ENCODE results near the gene RPS6KC1. TPM values are rescaled to one million over a fixed set of nuclear protein-coding genes. Genes with fewer than 3 reads are reported as not detected.

The RPS6KC1 gene
- total RNA-seq, 1 experiment from 2014 or later = 16.9 TPM

DNA sequence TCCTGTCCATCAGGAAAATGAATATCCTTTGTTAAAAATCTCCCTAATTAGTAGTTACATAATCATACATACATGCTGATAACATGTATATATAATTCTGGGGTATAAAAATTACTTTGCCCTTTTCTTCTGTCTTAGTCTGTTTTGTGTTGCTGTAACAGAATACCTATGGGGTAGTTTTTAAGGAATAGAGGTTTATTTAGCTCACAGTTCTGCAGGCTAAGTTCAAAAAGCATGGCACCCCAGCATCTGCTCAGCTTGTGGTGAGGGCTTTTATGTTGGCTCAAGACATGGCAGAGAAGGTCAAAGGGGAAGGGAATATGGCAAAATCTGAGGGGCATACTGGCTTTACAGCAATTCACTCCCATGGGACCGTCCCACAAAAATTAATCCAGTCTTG, 16.3 kb upstream of the RPS6KC1 start:
- Histone ChIP-seq H3K14ac (ENCODE audit: insufficient read depth, low read length) (no peak overlapping the region), H3T11ph (ENCODE audit: low read length) (no peak overlapping the region), H3K27ac (ENCODE audit: insufficient read length, low read depth, low read length) (no peak overlapping the region), H3K23ac (ENCODE audit: insufficient read length, low read depth, low read length) (no peak overlapping the region), H2BK15ac (ENCODE audit: low read depth, low read length) (no peak overlapping the region), H2BK20ac (ENCODE audit: low read depth, low read length, poor library complexity, severe bottlenecking) (no peak overlapping the region), H3K18ac (ENCODE audit: insufficient read length, low read depth, low read length) (no peak overlapping the region), H2AK5ac (ENCODE audit: insufficient read length, low read length) (no peak overlapping the region), H3K79me2 (ENCODE audit: insufficient read depth, low read length) (no peaks in the 10 kb centered on the region), H3K4me2 (ENCODE audit: insufficient read depth, insufficient read length, low read length) (no peak overlapping the region), H4K91ac (ENCODE audit: insufficient read length, low read depth, low read length) (no peak overlapping the region), H2BK12ac (ENCODE audit: insufficient read length, low read depth, low read length) (no peak overlapping the region), H3K4me1 (ENCODE audit: insufficient read depth, low read length) (no peaks in the 10 kb centered on the region), H2BK5ac (ENCODE audit: insufficient read length, low read length) (no peak overlapping the region), H2BK120ac (ENCODE audit: low read depth, low read length, poor library complexity, severe bottlenecking) (no peak overlapping the region), H3K9ac (ENCODE audit: extremely low read depth, insufficient read length, low read length) (no peak overlapping the region), H3K56ac (ENCODE audit: insufficient read length, low read depth, low read length) (no peak overlapping the region), H3K23me2 (ENCODE audit: insufficient read length, low read depth, low read length, poor library complexity, severe bottlenecking) (no peaks in the 10 kb centered on the region), H4K8ac (replicated peaks; ENCODE audit: insufficient read length, low read depth, low read length) (no peak overlapping the region), H3K4ac (ENCODE audit: low read depth, low read length) (no peak overlapping the region), H4K20me1 (ENCODE audit: control insufficient read depth, insufficient read depth, insufficient read length) (no peaks in the 10 kb centered on the region), H3K27me3 (ENCODE audit: insufficient read depth, low read length) (no peaks in the 10 kb centered on the region), H3K79me1 (ENCODE audit: insufficient read depth, low read depth, low read length, poor library complexity, severe bottlenecking) (no peaks in the 10 kb centered on the region), H3K9me3 (ENCODE audit: control insufficient read depth, low read depth, low read length) (no peaks in the 10 kb centered on the region), H4K5ac (ENCODE audit: insufficient read length, low read depth, low read length) (no peak overlapping the region), H2AFZ (ENCODE audit: low read length) (no peak overlapping the region)
- Mint-ChIP-seq H3K4me1 (peaks cover 0 to 3% of the 10 kb centered on the region in 2 experiments; a peak in 1 of 4 replicates), H3K27me3 (ENCODE audit: low read depth) (peaks cover 7% of the 10 kb centered on the region; the same call in 1 of the 2 replicates), H3K9me3 (peaks cover 6 to 13% of the 10 kb centered on the region in 2 experiments), H3K4me3 (no peak overlapping the region), H3K27ac (no peak overlapping the region), H3K36me3 (ENCODE audit: insufficient read depth in 1 of 3, low read depth in 3 of 3) (peaks cover 0 to 11% (median 0%) of the 10 kb centered on the region in 3 experiments; a peak in 1 of 7 replicates)
- no CpG with 5 or more reads among the region's 1 CpG for WGBS (ENCODE audit: extremely low coverage, insufficient read length, low lambda C conversion rate)
- no peak for DNase-seq
- TF ChIP-seq, protein P1, sequence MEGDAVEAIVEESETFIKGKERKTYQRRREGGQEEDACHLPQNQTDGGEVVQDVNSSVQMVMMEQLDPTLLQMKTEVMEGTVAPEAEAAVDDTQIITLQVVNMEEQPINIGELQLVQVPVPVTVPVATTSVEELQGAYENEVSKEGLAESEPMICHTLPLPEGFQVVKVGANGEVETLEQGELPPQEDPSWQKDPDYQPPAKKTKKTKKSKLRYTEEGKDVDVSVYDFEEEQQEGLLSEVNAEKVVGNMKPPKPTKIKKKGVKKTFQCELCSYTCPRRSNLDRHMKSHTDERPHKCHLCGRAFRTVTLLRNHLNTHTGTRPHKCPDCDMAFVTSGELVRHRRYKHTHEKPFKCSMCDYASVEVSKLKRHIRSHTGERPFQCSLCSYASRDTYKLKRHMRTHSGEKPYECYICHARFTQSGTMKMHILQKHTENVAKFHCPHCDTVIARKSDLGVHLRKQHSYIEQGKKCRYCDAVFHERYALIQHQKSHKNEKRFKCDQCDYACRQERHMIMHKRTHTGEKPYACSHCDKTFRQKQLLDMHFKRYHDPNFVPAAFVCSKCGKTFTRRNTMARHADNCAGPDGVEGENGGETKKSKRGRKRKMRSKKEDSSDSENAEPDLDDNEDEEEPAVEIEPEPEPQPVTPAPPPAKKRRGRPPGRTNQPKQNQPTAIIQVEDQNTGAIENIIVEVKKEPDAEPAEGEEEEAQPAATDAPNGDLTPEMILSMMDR (conservative IDR thresholded peaks at IDR 0.05) = no peak

All from H9 (cell line).